CD14-positive monocyte (primary cell): Measurements from ENCODE around the gene ZNF32. TPM values are rescaled to one million over a fixed set of nuclear protein-coding genes. Genes with fewer than 3 reads are reported as not detected.

ENCODE experiments used
- DNase-seq, 3 donors: peaks; one replicate each; pipeline ENCODE4 v3.0.0-alpha.2; 2011 to 2022
- H2AFZ ChIP-seq: 2 replicates; pipeline ENCODE4 v1.6.0; 2012; ENCODE audit warnings: mild to moderate bottlenecking, low read depth, low read length, inconsistent platforms; ENCODE audit not compliant: insufficient read depth, poor library complexity, severe bottlenecking
- H3K27ac ChIP-seq, 2 donors: 1 replicate in 1 of 2; 2 replicates in 1 of 2; pipeline ENCODE4 v1.5.1; 2012 to 2013; ENCODE audit warnings: low read length in 2 of 2, control low read depth in 1 of 2, inconsistent platforms in 1 of 2, low read depth in 1 of 2, mild to moderate bottlenecking in 1 of 2
- H3K27me3 ChIP-seq, 2 donors: one replicate each; pipeline versions ENCODE4 v1.6.0 to v1.6.1; 2011 to 2013; ENCODE audit warnings: low read length in 2 of 2; ENCODE audit not compliant: control insufficient read depth in 2 of 2, insufficient read depth in 2 of 2
- H3K36me3 ChIP-seq, 2 donors: replicated peaks in 1 of 2; 1 replicate in 1 of 2; 2 replicates in 1 of 2; pipeline versions ENCODE4 v1.5.1 to v1.6.1; 2012 to 2013; ENCODE audit warnings: low read length in 2 of 2, control low read depth in 1 of 2, inconsistent platforms in 1 of 2, mild to moderate bottlenecking in 1 of 2; ENCODE audit not compliant: insufficient read depth in 2 of 2, control insufficient read depth in 1 of 2
- H3K4me1 ChIP-seq, 2 donors: 1 replicate in 1 of 2; 2 replicates in 1 of 2; pipeline versions ENCODE4 v1.5.1 to v1.6.1; 2012 to 2013; ENCODE audit warnings: low read length in 2 of 2, control low read depth in 1 of 2, inconsistent platforms in 1 of 2, mild to moderate bottlenecking in 1 of 2, moderate library complexity in 1 of 2; ENCODE audit not compliant: insufficient read depth in 2 of 2, control insufficient read depth in 1 of 2
- H3K4me2 ChIP-seq: replicated peaks from 2 replicates; pipeline ENCODE3; 2012; ENCODE audit warnings: low read length, moderate library complexity, mild to moderate bottlenecking; ENCODE audit not compliant: poor library complexity, severe bottlenecking; ENCODE audit errors: extremely low read depth
- H3K4me3 ChIP-seq, 3 experiments: fragments of 200-600 bp in 1 of 3; sonication (generic) in 1 of 3; replicated peaks in 1 of 3; 1 replicate in 2 of 3; 2 replicates in 1 of 3; pipeline ENCODE4 v1.5.1; 2011 to 2013; ENCODE audit warnings: low read length in 3 of 3, mild to moderate bottlenecking in 3 of 3, control low read depth in 2 of 3, low read depth in 2 of 3, inconsistent platforms in 1 of 3, moderate library complexity in 1 of 3
- H3K79me2 ChIP-seq: 2 replicates; pipeline ENCODE4 v1.6.0; 2012; ENCODE audit warnings: mild to moderate bottlenecking, control low read depth, inconsistent platforms, low read length, moderate library complexity; ENCODE audit not compliant: insufficient read depth
- H3K9ac ChIP-seq: 2 replicates; pipeline ENCODE4 v1.6.0; 2017; ENCODE audit warnings: low read length, mild to moderate bottlenecking; ENCODE audit not compliant: insufficient read depth, poor library complexity, severe bottlenecking
- H3K9me3 ChIP-seq, 2 donors: replicated peaks in 1 of 2; 1 replicate in 1 of 2; 2 replicates in 1 of 2; pipeline versions ENCODE4 v1.5.1 to v1.6.1; 2012 to 2013; ENCODE audit warnings: low read length in 2 of 2, control low read depth in 1 of 2; ENCODE audit not compliant: control insufficient read depth in 1 of 2, insufficient read depth in 1 of 2
- H4K20me1 ChIP-seq: 2 replicates; pipeline ENCODE4 v1.6.0; 2012; ENCODE audit warnings: mild to moderate bottlenecking, low read length, control low read depth, moderate library complexity; ENCODE audit not compliant: insufficient read depth
- H3K27ac Mint-ChIP-seq, 7 donors: one replicate each; pipeline ENCODE4 v1.8.0; 2020; ENCODE audit warnings: mild to moderate bottlenecking in 7 of 7, mixed read lengths in 7 of 7, moderate library complexity in 6 of 7, inconsistent platforms in 2 of 7
- H3K27me3 Mint-ChIP-seq, 3 donors: one replicate each; pipeline ENCODE4 v1.8.0; 2021 to 2022; ENCODE audit warnings: low read depth in 3 of 3, mild to moderate bottlenecking in 3 of 3, mixed read lengths in 3 of 3, moderate library complexity in 3 of 3, inconsistent platforms in 1 of 3
- H3K36me3 Mint-ChIP-seq, 2 donors: one replicate each; pipeline ENCODE4 v1.8.0; 2020; ENCODE audit warnings: mixed read lengths in 2 of 2, inconsistent platforms in 1 of 2, mild to moderate bottlenecking in 1 of 2
- H3K4me1 Mint-ChIP-seq: one replicate; pipeline ENCODE4 v1.8.0; 2020; ENCODE audit warnings: mild to moderate bottlenecking, mixed read lengths
- H3K4me3 Mint-ChIP-seq, 2 donors: one replicate each; pipeline ENCODE4 v1.8.0; 2020; ENCODE audit warnings: mild to moderate bottlenecking in 2 of 2, mixed read lengths in 2 of 2, moderate library complexity in 1 of 2
- H3K9me3 Mint-ChIP-seq, 7 donors: one replicate each; pipeline ENCODE4 v1.8.0; 2020 to 2022; ENCODE audit warnings: mixed read lengths in 7 of 7, mild to moderate bottlenecking in 6 of 7, moderate library complexity in 6 of 7, inconsistent platforms in 2 of 7
- CTCF ChIP-seq: fragments of 200-600 bp; IDR thresholded peaks from one replicate; pipeline ENCODE4 v1.8.0; 2022; ENCODE audit warnings: antibody characterized with exemption, mild to moderate bottlenecking
- WGBS: methylation state at CpG from one replicate; pipeline ENCODE4 v1.1.5; 2013; ENCODE audit warnings: missing lambda C conversion rate; ENCODE audit not compliant: insufficient coverage; 5-methylcytosine and 5-hydroxymethylcytosine counted together
- intact Hi-C, 2 donors: fragments of 100-400 bp; cut with micrococcal nuclease; formaldehyde crosslinking; loops; one replicate each; pipeline versions ENCODE4 v1.15.0 to v1.15.1; 2023
- polyA plus RNA-seq, 3 donors: library from polyadenylated mRNA; depleted of rRNA in 1 of 3; unstranded in 2 of 3; stranded (reverse) in 1 of 3; fragments of 300-500 nt in 2 of 3; fragments of >200 nt in 1 of 3; fragmentation: Illumina TruSeq in 2 of 3; gene quantifications; 1 replicate in 2 of 3; 2 replicates in 1 of 3; pipeline ENCODE4 v1.2.3, GENCODE V29; 2012 to 2021

Gene ZNF32
- polyA plus RNA-seq, 3 donors = 16.7 to 33.6 (median 33.0) TPM

GRCh38 chr10:43594944-43595589 lies 53.6 kb downstream of the ZNF32 start:
- peaks cover 24% of the 10 kb centered on the region for H3K4me1 Mint-ChIP-seq
- peak in 2 of 3 donors; percentile 12 to 27 for DNase-seq
- no peaks in the 10 kb centered on the region for H3K36me3 Mint-ChIP-seq
- Histone ChIP-seq H2AFZ (peak overlapping the region; percentile 79), H3K36me3 (no peaks in the 10 kb centered on the region), H3K9ac (peak overlapping the region; percentile 47), H3K9me3 (peaks cover 10% of the 10 kb centered on the region in 2 donors), H4K20me1 (no peaks in the 10 kb centered on the region), H3K4me1 (peaks cover 17 to 25% of the 10 kb centered on the region in 2 donors), H3K79me2 (no peaks in the 10 kb centered on the region), H3K4me2 (peak overlapping the region; percentile 75), H3K4me3 (peak overlapping the region in 2 of 3 experiments; percentile 37 to 69), H3K27ac (peak overlapping the region in 1 of 2 donors; percentile 44), H3K27me3 (no peaks in the 10 kb centered on the region)
- H3K9me3 Mint-ChIP-seq = peaks cover 2 to 21% (median 14%) of the 10 kb centered on the region in 7 donors
- H3K27ac Mint-ChIP-seq = peak overlapping the region in 5 of 7 donors; percentile 27 to 83 (median 77)
- intact Hi-C loops = no loop called here
- H3K4me3 Mint-ChIP-seq = peak overlapping the region; percentile 82 to 97
- TF ChIP-seq CTCF = no peak
- peaks cover 1 to 3% (median 2%) of the 10 kb centered on the region in 3 donors for H3K27me3 Mint-ChIP-seq
- WGBS = 11% methylated on average over 7 of the region's 8 CpGs

Other genes starting within 250 kb of the ZNF32 start
- 100 to 1,000 TPM; 115 to 189 (median 188) TPM for gene HNRNPF, start 239.7 kb downstream of the ZNF32 start, polyA plus RNA-seq
- gene ZNF487, start 211.8 kb downstream of the ZNF32 start, polyA plus RNA-seq = 10 to 100 TPM in 2 of 3 donors, 1 to 10 TPM in 1; 8.6 to 19.7 (median 15.6) TPM
- gene ZNF239, start 74.3 kb downstream of the ZNF32 start, polyA plus RNA-seq = under 1 TPM in 1 of 3 donors, not detected in 2; 0.07 TPM
- under 1 TPM; 0.19 to 0.79 (median 0.27) TPM for gene ZNF485, start 42.4 kb downstream of the ZNF32 start, polyA plus RNA-seq